HK-2 (cell line): ENCODE measurements around the gene RPF1.
"Not testable (repeated sequence)": the region's sequence is repeated elsewhere in the genome, so short reads cannot be mapped to it uniquely, and the experiment has no call there.

ENCODE experiments used
- DNase-seq: peaks from one replicate; pipeline ENCODE4 v3.0.0-alpha.2; 2018; ENCODE audit not compliant: unreplicated experiment

The RPF1 gene, protein sequence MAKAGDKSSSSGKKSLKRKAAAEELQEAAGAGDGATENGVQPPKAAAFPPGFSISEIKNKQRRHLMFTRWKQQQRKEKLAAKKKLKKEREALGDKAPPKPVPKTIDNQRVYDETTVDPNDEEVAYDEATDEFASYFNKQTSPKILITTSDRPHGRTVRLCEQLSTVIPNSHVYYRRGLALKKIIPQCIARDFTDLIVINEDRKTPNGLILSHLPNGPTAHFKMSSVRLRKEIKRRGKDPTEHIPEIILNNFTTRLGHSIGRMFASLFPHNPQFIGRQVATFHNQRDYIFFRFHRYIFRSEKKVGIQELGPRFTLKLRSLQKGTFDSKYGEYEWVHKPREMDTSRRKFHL

DNA sequence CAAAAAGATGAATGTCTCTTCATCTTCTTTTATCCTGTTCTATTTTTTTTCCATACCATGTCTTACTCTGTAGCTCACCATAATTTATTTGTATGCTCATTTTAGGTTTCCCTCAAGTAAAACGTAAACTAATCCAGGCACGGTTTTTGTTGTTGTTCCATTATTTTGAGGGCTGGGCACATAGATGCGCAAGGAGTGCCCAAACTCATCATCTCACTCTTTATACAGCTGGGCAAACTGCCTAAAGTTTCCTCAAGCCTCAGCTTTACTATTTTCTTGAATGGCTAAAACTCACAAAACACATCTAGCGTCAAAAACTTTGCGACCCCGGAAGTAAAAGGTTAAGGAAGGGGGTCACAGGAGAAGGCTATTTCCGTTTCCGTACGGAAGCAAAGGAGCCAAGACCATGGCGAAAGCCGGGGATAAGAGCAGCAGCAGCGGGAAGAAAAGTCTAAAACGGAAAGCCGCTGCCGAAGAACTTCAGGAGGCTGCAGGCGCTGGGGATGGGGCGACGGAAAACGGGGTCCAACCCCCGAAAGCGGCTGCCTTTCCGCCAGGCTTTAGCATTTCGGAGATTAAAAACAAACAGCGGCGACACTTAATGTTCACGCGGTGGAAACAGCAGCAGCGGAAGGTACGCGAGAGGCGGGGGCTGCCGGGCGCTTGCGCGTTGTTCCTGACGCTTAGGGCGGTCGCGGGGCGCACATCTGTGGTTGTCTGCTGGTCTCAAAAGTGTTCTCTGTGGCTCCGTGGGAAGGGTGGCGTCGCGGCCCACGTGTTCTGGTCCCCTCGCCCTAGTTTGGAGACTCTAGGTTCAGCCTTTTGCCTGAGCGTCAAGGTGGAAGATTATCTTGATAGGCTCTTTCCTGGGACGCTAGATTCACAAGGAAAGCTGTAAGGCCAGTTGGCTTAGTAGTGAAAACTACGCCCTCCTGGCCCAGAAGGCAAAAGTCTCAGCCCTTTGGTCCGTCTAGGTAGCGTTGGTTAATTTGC lies at the start of gene RPF1:
TSS of gene RPF1 (plus strand) at position 391 of the 993 bp plus-strand sequence. CDS start at position 407, 16 bp downstream.
- peak; percentile 73 for DNase-seq

DNA sequence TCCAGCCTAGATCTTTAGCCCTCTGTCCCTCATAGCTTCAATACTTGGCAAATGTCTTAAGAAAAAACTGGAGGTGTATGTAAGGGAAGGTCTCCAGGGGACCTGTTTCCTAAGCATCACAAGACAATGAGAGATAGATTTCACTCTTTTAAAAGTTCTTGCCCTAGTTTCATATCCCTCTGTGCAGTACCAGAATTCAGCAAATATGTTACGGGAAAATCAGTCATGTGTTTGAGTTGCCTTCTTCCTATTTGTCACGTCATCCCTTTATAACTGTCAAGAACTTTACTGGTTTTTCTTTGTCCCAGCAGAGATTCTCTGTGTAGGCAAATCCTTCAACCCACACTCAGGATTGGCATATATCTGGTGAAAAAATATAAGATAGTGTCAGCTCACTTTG lies 48.5 kb upstream of the RPF1 start:
- no peak for DNase-seq

DNA sequence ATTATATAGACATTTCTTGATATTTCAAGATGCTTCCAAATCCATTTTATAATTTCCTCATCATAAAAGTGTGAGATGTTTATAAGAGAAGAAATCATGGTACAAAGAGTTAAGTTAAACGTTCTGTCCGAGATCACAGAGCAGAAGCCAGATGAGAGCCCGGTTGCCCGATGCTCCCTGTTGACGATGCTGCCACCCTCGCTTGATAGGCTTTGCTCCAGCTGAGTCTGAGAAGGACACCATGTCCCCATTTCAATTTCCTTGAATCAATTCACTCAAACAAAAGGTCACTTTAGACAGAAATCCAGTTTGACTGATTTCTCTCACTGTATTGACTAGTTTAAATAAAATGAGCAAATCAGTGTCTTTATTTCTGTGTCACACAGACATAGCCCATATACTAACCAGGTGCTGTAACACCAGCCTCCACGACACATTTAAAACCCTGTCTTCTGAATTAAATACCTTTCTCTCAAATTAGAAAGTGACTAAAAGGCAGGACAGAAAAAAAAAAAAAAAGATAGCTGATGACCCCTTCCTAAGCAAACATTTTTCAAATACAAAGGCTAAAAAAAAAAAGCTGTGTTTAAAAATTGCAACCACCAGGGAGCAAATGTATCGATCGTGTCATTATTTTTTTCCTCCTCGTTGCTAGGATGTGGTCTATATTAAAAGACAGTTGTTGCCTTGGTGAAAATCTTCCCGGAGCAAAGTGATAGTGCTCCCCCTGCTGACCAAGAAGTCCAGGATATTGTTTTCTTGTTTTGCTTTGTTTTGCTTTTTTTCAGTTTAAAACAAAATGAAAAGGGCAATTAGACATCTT lies 45.6 kb upstream of the RPF1 start:
- peak; percentile 14 for DNase-seq

DNA sequence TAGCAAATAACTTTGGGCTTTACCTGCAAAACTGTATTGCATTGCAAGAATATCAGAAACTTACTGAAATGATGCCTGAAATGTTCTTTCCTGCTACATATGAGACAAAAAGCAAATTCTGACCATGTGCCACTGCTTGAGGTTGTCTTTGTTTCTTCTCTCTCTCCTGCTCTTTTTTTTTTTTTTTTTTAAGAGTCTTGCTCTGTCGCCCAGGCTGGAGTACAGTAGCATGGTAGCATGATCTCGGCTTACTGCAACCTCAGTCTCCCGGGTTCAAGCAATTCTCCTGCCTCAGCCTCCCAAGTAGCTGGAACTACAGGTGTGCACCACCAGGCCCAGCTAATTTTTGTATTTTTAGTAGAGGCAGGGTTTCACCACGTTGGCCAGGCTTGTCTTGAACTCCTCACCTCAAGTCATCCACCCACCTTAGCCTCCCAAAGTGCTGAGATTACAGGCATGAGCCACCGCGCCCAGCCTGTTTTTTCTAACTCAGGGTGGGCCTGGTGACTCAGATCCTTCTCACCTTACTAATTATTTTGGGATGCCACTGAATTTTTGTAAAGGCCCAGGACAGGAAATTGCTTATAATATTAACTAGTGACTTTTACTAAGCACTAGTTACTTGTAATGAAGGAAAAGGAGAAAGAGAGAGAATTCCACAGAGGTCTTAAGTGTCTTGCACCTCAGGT lies 44.8 kb upstream of the RPF1 start:
- no peak for DNase-seq

DNA sequence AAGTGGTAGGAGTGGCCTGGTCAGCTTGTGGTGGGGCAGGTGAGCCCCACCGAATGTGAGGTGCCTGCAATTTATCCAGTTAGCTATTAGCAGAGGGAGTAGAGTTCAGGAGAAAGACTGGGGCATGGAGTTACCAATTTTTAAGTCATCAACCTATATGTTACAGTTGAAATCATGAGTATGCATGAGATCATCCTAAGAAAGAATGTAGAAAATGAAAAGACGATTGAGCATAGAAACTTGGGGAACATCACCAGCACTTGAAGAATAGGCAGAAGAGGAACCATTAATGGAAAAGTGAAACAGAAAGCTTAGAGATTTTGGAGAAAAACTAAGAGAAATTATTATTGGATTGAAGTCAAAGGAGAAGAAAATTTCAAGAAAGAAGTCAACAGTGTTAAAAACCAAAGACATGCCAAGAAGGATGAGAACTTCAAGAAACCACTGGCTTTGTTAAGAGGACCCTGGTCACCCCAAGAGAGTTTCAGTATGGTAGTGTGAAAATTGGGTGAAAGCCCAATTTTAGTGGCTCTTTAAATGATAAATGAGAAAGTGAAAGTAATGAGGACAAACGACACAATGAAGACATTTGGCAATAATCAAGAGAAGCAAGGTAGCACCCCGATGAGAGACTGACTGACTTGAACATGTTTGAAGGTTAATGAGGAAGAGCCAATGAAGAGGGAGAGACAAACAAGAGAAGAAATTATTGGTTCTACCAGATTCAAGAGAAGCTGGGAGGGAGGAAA lies 44.1 kb upstream of the RPF1 start:
- DNase-seq = no peak

DNA sequence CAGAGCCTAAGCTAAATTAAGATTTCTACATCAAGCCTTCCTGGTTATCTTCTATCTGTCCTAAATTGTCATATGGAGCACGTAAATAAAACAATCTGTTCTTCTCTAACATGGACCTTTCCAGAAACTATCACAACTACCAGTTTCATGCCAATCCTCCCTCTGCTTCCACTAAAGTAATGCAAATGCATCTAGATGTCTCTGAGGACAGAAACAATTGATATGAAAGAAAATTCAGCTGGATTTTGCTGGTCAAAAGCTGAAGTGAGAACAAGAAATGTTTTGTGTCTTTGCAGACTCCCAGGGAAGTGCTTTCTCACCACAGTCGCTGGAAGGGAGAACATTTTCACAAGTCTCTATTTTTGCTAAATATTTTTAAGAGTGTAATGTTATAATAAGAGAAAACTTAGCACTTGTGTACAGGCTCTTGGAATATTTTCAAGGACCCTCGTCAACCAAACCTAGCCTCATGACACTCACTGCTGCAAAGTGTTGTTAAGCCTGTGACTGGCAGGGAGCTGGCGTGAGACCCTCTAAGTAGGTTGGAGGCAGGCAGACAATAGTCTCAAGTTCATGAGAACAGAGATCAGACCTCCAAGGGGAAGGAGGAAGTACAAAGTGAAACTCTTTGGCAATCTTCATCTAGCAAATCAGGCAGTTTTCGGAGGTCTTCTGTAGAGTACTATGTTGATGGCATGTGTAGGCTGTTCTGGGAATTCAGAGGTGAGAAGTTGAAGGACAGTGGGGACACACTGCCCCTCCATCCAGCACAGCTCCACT lies 42.0 kb upstream of the RPF1 start:
- no peak for DNase-seq

DNA sequence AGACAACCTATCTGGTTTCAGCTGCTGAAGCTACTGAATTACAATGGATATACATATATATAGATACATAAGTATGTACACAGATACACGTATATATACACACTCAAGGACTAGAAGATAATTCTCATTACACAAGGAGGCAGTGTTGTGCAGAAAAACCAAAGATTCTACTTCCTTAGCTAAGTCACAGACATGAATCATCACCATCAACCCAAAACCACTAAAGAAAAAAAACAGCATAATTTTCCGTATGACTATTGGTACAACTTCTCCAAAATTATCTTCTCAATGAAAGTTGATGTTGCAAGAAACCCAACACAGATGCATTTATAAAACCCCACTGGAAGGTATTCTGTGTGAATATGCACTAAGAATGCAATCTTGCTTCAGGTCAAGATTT lies 36.8 kb upstream of the RPF1 start:
- no peak for DNase-seq

DNA sequence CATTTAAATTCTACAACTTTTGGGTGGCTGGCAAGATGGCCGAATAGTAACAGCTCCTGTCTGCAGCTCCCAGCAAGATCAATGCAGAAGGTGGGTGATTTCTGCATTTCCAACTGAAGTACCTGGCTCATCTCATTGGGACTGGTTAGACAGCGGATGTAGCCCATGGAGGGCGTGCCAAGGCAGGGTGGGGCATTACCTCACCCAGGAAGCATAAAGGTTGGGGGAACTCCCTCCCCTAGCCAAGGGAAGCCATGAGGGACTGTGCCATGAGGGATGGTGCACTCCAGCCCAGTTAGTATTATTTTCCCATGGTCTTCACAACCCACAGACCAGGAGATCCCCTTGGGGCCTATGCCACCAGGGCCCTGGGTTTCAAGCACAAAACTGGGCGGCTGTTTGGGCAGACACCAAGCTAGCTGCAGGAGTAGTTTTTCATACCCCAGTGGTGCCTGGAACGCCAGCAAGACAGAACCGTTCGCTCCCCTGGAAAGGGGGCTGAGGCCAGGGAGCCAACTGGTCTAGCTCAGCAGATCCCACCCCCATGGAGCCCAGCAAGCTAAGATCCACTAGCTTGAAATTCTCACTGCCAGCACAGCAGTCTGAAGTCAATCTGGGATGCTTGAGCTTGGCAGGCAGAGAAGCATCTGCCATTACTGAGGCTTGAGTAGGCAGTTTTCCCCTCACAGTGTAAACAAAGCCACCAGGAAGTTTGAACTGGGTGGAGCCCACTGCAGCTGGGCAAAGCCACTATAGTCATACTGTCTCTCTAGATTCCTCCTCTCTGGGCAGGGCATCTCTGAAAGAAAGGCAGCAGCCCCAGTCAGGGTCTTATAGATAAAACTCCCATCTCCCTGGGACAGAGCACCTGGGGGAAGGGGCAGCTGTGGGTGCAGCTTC lies 36.1 kb upstream of the RPF1 start:
- DNase-seq = not testable (repeated sequence)

DNA sequence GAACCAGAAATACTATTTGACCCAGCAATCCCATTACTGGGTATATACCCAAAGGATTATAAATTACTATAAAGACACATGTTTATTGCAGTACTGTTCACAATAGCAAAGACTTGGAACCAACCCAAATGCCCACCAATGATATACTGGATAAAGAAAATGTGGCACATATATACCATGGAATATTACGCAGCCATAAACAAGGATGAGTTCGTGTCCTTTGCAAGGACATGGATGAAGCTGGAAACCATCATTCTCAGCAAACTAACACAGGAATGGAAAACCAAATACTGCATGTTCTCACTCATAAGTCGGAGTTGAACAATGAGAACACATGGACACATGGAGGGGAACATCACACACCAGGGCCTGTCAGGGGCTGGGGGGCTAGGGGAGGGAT lies 30.4 kb upstream of the RPF1 start:
- DNase-seq = not testable (repeated sequence)

DNA sequence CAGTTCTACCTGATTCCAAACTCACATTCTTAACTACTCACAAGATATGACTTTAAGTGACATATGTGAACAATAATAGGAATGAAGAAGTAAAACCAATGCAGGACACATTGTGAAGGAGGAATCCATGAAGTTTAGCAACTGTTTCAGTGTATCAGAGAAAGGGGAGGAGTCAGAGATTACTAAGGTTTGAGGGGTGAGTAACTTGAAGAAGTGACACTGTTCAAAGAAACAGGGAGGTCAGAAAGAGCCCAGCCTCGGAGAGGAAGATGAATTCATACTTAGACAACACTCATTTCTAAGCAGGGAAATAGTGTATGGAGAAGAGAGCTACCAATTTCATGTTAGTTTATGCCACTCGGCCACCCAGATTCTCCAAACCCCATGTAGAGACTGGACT lies 28.2 kb upstream of the RPF1 start:
- no peak for DNase-seq

DNA sequence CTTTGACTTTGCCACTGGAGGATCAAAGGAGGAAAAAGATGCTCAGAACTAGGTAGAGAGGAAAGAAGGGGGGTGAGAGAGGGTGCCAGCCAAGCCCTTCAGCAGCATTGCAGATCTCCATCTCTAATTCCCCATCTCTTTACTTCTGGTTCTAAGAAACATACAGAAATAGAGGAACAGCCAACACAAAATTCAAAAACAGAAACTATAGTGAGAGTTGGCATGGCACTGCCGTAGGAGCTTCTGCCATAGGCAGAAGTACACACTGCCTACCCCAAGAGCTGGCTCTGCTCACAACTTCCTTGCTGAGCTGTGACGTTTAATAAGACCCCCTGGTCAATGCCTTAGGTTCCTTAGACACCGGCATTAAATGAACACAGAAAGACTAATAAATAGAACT lies 26.6 kb upstream of the RPF1 start:
- no peak for DNase-seq

DNA sequence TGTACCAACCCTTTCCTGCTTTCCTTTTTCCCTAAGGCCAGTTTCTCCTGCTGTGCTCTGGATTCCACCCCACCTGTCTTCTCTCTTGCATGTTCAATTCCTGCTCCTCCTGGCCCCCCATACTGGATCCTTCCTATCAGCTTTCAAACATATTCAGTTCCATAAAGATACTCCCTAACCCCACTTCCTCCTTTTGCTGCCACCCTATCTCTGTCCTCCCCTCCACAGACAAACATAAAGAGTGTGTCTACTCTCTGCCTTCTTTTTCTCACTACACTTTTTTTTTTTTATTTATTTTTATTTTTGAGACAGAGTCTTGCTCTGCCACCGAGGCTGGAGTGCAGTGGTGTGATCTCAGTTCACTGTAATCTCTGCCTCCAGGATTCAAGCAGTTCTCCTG lies 16.9 kb upstream of the RPF1 start:
- DNase-seq = no peak

DNA sequence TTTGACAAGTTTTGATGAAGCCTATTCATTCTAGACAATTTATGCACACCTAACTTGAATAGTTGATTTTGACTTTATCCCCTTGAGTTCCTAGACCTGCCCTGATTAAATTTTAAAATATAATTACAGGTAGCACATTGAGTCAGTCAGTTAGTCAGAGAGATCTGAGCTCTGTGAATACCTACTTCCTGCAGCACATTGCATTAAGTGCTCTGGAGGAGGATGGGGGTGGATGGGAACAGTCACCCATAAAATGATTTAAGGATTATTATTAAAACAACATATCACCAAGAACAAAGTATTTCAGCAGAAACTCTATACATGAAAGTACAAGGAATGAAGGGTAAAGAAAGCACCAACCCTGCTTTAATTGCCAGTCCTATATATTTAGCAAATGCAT lies 11.8 kb upstream of the RPF1 start:
- no peak for DNase-seq

DNA sequence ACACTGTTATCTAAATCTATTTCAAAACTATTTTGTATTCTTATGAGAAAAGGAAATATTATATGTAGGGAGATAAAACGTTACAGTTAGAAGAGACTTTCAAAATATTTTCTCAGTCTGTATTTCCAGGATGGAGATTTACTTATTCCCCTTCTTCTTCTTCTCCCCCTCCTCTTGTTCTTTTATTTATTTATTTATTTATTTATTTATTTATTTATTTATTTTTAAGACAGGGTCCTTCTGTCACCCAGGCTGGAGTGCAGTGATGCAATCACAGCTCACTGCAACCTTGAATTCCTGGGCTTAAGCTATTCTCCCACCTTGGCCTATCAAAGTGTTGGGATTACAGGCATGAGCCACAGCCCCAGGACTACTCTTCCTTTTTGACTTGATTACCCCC lies 2.8 kb upstream of the RPF1 start:
- DNase-seq = no peak

DNA sequence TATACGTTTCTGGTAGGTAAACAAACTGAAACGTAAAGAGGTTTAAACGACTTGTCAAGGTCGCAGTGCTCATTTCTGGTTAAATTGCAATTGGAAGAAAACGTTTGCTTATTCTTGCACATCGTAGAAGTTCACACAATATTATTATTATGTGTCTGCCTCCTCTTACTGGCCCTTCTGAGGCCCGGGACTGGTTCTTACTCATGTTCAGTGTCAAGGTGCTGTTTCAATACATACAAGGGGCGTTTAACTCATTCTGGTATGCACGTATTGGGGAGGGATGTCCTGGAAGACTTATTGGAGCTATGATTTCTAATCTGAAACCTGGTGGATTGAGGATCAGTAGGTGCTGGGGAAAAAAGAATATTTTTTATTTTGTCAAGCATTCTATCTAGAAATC lies 932 bp downstream of the RPF1 start:
- no peak for DNase-seq

DNA sequence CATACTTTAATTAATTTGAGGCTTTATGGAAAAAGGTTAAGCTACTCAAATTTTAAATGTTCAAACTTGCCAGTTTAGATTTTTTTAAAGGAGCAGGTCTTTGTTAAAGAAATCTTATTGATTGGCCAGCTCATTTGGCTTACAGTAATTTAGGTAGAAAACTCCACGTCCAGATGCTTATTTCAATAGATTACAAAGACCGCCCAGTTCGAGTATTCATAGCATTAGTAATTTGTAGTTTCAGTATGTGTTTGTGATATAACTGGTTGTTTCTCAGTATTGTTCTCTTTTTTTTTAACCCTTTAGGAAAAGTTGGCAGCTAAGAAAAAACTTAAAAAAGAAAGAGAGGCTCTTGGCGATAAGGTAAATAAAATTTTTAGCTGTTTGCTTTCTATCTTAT lies 1.6 kb downstream of the RPF1 start:
- DNase-seq = no peak

DNA sequence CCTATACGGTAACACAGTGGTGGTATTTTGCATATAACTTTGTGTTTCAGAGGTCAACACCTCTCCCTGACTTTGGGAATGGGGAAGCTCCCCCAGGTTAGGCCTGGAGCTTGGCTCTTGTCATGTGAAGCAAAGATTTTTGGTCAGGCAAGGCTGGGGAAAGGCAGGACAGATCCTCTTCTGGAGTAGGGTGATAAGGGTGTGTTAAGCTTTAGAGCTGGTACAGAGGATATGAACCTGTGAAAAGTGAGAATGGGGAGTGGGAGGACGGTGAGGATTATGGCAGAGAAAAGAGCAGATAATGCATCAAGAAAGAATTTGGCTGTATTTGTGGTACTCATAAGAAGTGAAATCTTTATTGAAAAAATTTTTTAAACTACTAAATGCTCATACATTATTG lies 2.3 kb downstream of the RPF1 start:
- DNase-seq = no peak

DNA sequence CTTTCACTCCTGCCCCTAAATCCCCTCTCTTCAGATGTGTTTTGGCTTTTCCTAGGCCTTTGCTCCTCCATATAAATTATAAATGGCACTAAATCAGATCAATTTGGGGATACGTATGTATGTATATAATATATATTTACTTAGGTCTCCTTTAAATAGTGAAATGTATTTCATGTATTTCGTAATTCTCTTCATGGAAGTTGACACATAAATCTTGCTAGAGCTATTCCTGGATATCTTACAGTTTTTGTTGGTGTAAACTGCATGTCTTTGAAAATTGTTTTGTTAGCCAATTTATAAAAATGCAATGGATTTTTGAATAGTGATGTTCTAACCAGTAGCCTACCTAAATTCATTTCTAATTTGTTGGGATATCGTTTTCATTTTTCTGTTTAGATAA lies 9.0 kb downstream of the RPF1 start:
- DNase-seq = no peak

DNA sequence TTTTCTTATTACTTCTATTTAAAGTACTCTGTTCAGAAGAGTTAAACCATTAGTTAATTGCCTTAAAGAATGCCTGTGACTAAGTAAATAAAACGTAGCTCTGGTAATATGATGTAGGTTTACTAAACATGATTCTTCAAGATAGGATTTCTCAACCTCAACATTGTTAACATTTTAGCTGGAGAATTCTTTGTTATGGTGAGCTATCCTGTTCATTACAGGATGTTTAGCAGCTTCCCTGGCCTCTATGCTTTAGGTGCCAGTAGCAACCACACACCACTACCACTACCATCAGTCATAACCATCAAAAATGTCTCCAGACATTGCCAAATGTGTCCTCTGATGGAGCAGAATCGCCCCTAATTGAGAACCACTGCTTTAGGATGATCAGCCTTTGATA lies 10.7 kb downstream of the RPF1 start:
- DNase-seq = no peak
